ENCODE measurements around the gene FNIP2.

GRCh38 chr4:158776106-158776505 is 7.3 kb downstream of the FNIP2 start:
- TF ChIP-seq ZNF274 (IDR thresholded peaks at IDR 0.05; ENCODE audit: low read depth, low read length) (no peak), YY1 (IDR thresholded peaks at IDR 0.05; ENCODE audit: insufficient read depth, insufficient read length) (no peak), SUZ12 (IDR thresholded peaks at IDR 0.05; ENCODE audit: extremely low read depth, insufficient read depth, insufficient read length) (no peak)
